B cell (primary cell): ENCODE results near the gene RARA. TPM values are rescaled to one million over a fixed set of nuclear protein-coding genes. Genes with fewer than 3 reads are reported as not detected.

Source experiments
- ATAC-seq: fragments of 200-7000 bp; cut with Tn5 transposase; one replicate; pipeline ENCODE4 v1.10.0; 2021; ENCODE audit warnings: low read depth, mild to moderate bottlenecking, moderate number of reproducible peaks, moderate library complexity
- CTCF ChIA-PET: fragments of 350-600 bp; sonication (Branson Sonifier 250); formaldehyde crosslinking; loops from one replicate; lab custom pipeline; 2021; ENCODE audit warnings: antibody characterized with exemption, inconsistent platforms; lab: Charles Lee
- POLR2A ChIA-PET: fragments of 350-600 bp; sonication (Branson Sonifier 250); formaldehyde crosslinking; loops from one replicate; lab custom pipeline; 2021; ENCODE audit warnings: antibody characterized with exemption; lab: Charles Lee
- DNase-seq: peaks from one replicate; pipeline ENCODE4 v3.0.0; 2013
- H2AFZ ChIP-seq: 2 replicates; pipeline ENCODE4 v1.6.1; 2012; ENCODE audit warnings: mild to moderate bottlenecking, low read depth, low read length; ENCODE audit not compliant: insufficient read depth, poor library complexity, severe bottlenecking
- H3K27ac ChIP-seq, 2 donors: 1 replicate in 1 of 2; 2 replicates in 1 of 2; pipeline ENCODE4 v1.5.1; 2012 to 2013; ENCODE audit warnings: low read length in 2 of 2, mild to moderate bottlenecking in 2 of 2, moderate library complexity in 1 of 2
- H3K27me3 ChIP-seq, 4 experiments: fragments of 200-600 bp in 1 of 4; sonication (generic) in 1 of 4; replicated peaks in 1 of 4; 1 replicate in 2 of 4; 2 replicates in 2 of 4; pipeline versions ENCODE4 v1.6.1 to v1.7.0; 2013 to 2016; ENCODE audit warnings: low read length in 3 of 4, mild to moderate bottlenecking in 2 of 4, mixed read lengths in 1 of 4, moderate library complexity in 1 of 4; ENCODE audit not compliant: insufficient read depth in 4 of 4, control insufficient read depth in 3 of 4; ENCODE audit errors: control extremely low read depth in 1 of 4
- H3K36me3 ChIP-seq, 2 experiments: replicated peaks in 1 of 2; 1 replicate in 1 of 2; 2 replicates in 1 of 2; pipeline versions ENCODE4 v1.6.1 to v1.7.1; 2013; ENCODE audit warnings: low read length in 1 of 2; ENCODE audit not compliant: insufficient read depth in 2 of 2, control insufficient read depth in 1 of 2; ENCODE audit errors: control extremely low read depth in 1 of 2, extremely low read depth in 1 of 2
- H3K4me1 ChIP-seq, 2 donors: fragments of 200-600 bp in 1 of 2; sonication (generic) in 1 of 2; 1 replicate in 1 of 2; 2 replicates in 1 of 2; pipeline versions ENCODE4 v1.5.1 to v1.6.1; 2013 to 2017; ENCODE audit warnings: low read length in 2 of 2; ENCODE audit not compliant: control insufficient read depth in 2 of 2, insufficient read depth in 2 of 2
- H3K4me2 ChIP-seq: replicated peaks from 2 replicates; pipeline ENCODE3; 2012; ENCODE audit warnings: mild to moderate bottlenecking, low read depth, low read length; ENCODE audit not compliant: poor library complexity, severe bottlenecking
- H3K4me3 ChIP-seq, 5 experiments: fragments of 200-600 bp in 1 of 5; sonication (generic) in 1 of 5; 1 replicate in 3 of 5; 2 replicates in 2 of 5; pipeline versions ENCODE4 v1.5.1 to v1.7.0; 2011 to 2016; ENCODE audit warnings: low read length in 4 of 5, mild to moderate bottlenecking in 4 of 5, low read depth in 2 of 5, control low read depth in 1 of 5, moderate library complexity in 1 of 5; ENCODE audit not compliant: insufficient read depth in 1 of 5; ENCODE audit errors: control extremely low read depth in 1 of 5, extremely low read depth in 1 of 5
- H3K79me2 ChIP-seq: fragments of 200-600 bp; sonication (generic); one replicate; pipeline ENCODE4 v1.6.0; 2016; ENCODE audit warnings: low read length; ENCODE audit not compliant: control insufficient read depth, insufficient read depth
- H3K9ac ChIP-seq: fragments of 200-600 bp; sonication (generic); 2 replicates; pipeline ENCODE4 v1.6.1; 2017; ENCODE audit warnings: mild to moderate bottlenecking, low read length, moderate library complexity
- H3K9me3 ChIP-seq, 3 donors: one replicate each; pipeline versions ENCODE4 v1.6.1 to v1.7.1; 2013; ENCODE audit warnings: low read length in 2 of 3; ENCODE audit not compliant: control insufficient read depth in 2 of 3, insufficient read depth in 1 of 3; ENCODE audit errors: control extremely low read depth in 1 of 3
- H4K20me1 ChIP-seq: 2 replicates; pipeline ENCODE4 v1.6.0; 2012; ENCODE audit warnings: mild to moderate bottlenecking, low read length; ENCODE audit not compliant: insufficient read depth, control insufficient read depth, poor library complexity, severe bottlenecking
- H3K27ac Mint-ChIP-seq: one replicate; pipeline ENCODE4 v1.8.0; 2021; ENCODE audit warnings: mixed read lengths
- H3K27me3 Mint-ChIP-seq: one replicate; pipeline ENCODE4 v1.8.0; 2021; ENCODE audit warnings: mixed read lengths
- H3K4me1 Mint-ChIP-seq: one replicate; pipeline ENCODE4 v1.8.0; 2021; ENCODE audit warnings: mixed read lengths
- H3K4me3 Mint-ChIP-seq: one replicate; pipeline ENCODE4 v1.8.0; 2021; ENCODE audit warnings: mixed read lengths
- H3K9me3 Mint-ChIP-seq: one replicate; pipeline ENCODE4 v1.8.0; 2022; ENCODE audit warnings: mixed read lengths; ENCODE audit not compliant: insufficient read depth
- EZH2 ChIP-seq: IDR thresholded peaks from 2 replicates; pipeline ENCODE4 v1.6.1; 2012; ENCODE audit warnings: borderline replicate concordance, low read depth, mild to moderate bottlenecking, moderate library complexity, low read length; ENCODE audit not compliant: insufficient read depth, poor library complexity, severe bottlenecking
- WGBS: methylation state at CpG from one replicate; pipeline ENCODE4 v1.1.5; 2013; ENCODE audit warnings: missing lambda C conversion rate; ENCODE audit not compliant: insufficient coverage; 5-methylcytosine and 5-hydroxymethylcytosine counted together
- intact Hi-C: fragments of 100-400 bp; cut with micrococcal nuclease; formaldehyde crosslinking; loops from one replicate; pipeline ENCODE4 v1.10.0; 2022
- polyA plus RNA-seq: library from polyadenylated mRNA; depleted of rRNA; stranded (reverse); fragments of >200 nt; gene quantifications from 2 replicates; pipeline ENCODE4 v1.2.3, GENCODE V29; 2012
- total RNA-seq, 2 donors: library from RNA; stranded (reverse); fragments of 120-200 nt in 1 of 2; gene quantifications; 1 replicate in 1 of 2; 2 replicates in 1 of 2; pipeline versions ENCODE4 v1.2.3 to v1.2.4, GENCODE V29; 2013 to 2022
- TF ChIP-seq, protein P1 (sequence below): fragments of 200-600 bp; IDR thresholded peaks from one replicate; pipeline ENCODE4 v1.8.0; 2022; ENCODE audit warnings: antibody characterized with exemption, mild to moderate bottlenecking

RARA gene
- total and polyA plus RNA-seq, 2 donors (not counting 1 experiment from before 2014, with no cell fraction given) = 20.7 to 86.2 TPM

DNA sequence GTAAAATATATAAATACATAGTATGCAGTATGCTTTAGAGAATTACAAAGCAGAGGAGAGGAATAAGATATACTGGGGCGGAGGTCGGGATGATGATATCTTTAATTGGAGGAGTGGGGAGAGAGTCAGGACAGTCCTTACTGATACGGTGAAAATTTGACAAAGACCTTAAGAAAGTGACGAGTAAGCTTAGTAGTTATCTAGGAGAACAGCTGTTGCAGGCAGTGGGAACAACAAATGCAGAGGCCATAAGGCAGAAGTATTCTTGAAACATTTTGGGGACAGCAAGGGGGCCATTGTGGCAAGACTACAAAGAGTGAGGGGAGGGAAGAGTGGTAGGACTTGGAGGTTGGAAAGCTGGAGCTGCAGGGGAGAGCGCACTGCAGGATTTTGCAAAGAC is 43.6 kb upstream of the RARA start:
- Histone ChIP-seq H3K4me2 (no peak overlapping the region), H3K27me3 (no peaks in the 10 kb centered on the region), H3K9ac (no peak overlapping the region), H3K4me1 (no peaks in the 10 kb centered on the region), H4K20me1 (peaks cover 40% of the 10 kb centered on the region), H3K9me3 (no peaks in the 10 kb centered on the region), H2AFZ (no peak overlapping the region), H3K36me3 (peaks cover 17 to 65% of the 10 kb centered on the region in 2 experiments), H3K79me2 (peaks cover 42% of the 10 kb centered on the region), H3K4me3 (no peak overlapping the region), H3K27ac (no peak overlapping the region)
- Mint-ChIP-seq H3K4me3 (no peak overlapping the region), H3K4me1 (no peaks in the 10 kb centered on the region), H3K9me3 (no peaks in the 10 kb centered on the region), H3K27me3 (no peaks in the 10 kb centered on the region), H3K27ac (no peak overlapping the region)
- TF ChIP-seq, protein P1, sequence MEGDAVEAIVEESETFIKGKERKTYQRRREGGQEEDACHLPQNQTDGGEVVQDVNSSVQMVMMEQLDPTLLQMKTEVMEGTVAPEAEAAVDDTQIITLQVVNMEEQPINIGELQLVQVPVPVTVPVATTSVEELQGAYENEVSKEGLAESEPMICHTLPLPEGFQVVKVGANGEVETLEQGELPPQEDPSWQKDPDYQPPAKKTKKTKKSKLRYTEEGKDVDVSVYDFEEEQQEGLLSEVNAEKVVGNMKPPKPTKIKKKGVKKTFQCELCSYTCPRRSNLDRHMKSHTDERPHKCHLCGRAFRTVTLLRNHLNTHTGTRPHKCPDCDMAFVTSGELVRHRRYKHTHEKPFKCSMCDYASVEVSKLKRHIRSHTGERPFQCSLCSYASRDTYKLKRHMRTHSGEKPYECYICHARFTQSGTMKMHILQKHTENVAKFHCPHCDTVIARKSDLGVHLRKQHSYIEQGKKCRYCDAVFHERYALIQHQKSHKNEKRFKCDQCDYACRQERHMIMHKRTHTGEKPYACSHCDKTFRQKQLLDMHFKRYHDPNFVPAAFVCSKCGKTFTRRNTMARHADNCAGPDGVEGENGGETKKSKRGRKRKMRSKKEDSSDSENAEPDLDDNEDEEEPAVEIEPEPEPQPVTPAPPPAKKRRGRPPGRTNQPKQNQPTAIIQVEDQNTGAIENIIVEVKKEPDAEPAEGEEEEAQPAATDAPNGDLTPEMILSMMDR = no peak
- TF ChIP-seq EZH2 = no peak
- intact Hi-C loops = no loop called here
- POLR2A ChIA-PET = no interaction called here
- CTCF ChIA-PET = no interaction called here
- 90% methylated on average over 5 of the region's 5 CpGs for WGBS
- no peak for DNase-seq
- ATAC-seq = no peak

DNA sequence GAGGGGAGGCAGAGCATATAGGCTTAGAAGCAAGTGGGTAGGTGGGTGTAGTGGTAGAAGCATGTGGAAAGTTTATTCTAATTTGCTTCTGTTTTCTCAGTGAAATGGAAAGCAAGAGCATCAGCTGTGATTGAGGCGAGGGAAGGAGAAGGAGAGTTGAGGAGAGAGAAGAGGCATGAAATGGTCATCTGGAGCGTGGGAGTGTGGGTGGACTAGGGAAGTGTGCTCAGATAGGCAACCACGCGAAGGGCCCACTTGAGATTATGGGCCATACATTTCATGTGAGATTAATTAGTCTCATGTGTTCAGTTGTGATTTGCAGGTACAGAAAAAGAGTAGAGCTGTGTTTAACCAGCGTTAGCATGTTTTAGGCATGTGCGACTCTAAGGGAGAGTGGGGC is 42.1 kb upstream of the RARA start:
- peaks cover 38% of the 10 kb centered on the region for H3K79me2 ChIP-seq
- H2AFZ ChIP-seq = no peak overlapping the region
- H3K9me3 Mint-ChIP-seq = no peaks in the 10 kb centered on the region
- ChIA-PET POLR2A (no interaction called here), CTCF (no interaction called here)
- no peak overlapping the region for H3K27ac Mint-ChIP-seq
- H3K27me3 Mint-ChIP-seq = no peaks in the 10 kb centered on the region
- 94% methylated on average over 6 of the region's 6 CpGs for WGBS
- TF ChIP-seq EZH2 = no peak
- TF ChIP-seq, protein P1 = no peak
- no peaks in the 10 kb centered on the region for H3K9me3 ChIP-seq
- no peak overlapping the region for H3K4me3 ChIP-seq
- H3K27ac ChIP-seq = no peak overlapping the region
- DNase-seq = no peak
- no peak overlapping the region for H3K4me3 Mint-ChIP-seq
- H3K36me3 ChIP-seq = peaks cover 19 to 66% of the 10 kb centered on the region in 2 experiments
- no peaks in the 10 kb centered on the region for H3K4me1 ChIP-seq
- H3K4me2 ChIP-seq = no peak overlapping the region
- H3K4me1 Mint-ChIP-seq = no peaks in the 10 kb centered on the region
- no peak for ATAC-seq
- H4K20me1 ChIP-seq = peaks cover 31% of the 10 kb centered on the region
- H3K9ac ChIP-seq = no peak overlapping the region
- H3K27me3 ChIP-seq = no peaks in the 10 kb centered on the region
- intact Hi-C loops = no loop called here
